ENCODE results near the gene CARD14.
"Not testable (repeated sequence)": the region's sequence is repeated elsewhere in the genome, so short reads cannot be mapped to it uniquely, and the experiment has no call there.

The CARD14 gene

DNA sequence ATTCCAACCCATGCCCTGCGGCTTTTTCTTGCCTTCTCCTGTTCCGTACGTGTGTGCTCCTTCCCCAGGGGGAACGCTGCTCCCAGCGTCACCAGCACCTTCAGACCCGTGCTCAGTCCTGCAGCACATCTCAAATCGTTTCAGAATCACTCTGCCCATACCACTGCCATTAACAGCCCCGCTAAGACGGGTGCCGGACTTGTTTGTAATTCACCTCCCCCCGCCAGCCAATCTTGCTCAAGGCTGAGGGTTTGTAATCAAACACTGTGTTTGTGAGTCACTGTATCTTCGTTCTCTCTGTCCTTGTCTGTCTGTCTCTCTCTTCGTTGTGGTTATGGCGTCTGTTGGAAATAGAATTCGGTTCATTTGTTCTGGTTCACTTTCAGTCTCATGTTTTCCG lies 17.3 kb downstream of the CARD14 start:
- DNase-seq: peak; percentile 38

DNA sequence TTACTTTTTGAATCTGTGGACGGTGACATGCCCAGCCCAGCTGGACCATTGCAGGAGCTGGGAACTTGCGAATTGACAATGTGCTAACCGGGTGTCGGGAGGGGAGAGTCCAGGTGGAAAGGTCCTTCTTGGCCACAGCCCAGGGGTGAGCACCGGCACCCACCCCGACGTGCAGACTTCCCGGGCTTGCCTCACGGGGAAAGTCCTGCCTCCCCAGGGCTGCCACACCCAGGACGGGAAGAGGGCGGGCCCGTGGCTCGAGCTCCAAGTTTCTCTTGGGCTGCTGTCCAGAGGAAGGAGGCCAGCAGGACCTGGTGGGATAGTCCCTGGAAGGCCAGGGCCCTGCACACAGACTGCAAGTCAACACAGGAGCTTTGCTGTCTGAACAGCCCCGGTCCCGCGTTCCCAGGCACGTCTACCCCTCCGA lies 17.7 kb downstream of the CARD14 start:
- DNase-seq: peak; percentile 39

- DNase-seq: no peak
These were observed 19.8 kb downstream of the CARD14 start for GRCh38 chr17:80189611-80190010.

- DNase-seq: no peak
These were observed 20.9 kb downstream of the CARD14 start for GRCh38 chr17:80190716-80191115.

DNA sequence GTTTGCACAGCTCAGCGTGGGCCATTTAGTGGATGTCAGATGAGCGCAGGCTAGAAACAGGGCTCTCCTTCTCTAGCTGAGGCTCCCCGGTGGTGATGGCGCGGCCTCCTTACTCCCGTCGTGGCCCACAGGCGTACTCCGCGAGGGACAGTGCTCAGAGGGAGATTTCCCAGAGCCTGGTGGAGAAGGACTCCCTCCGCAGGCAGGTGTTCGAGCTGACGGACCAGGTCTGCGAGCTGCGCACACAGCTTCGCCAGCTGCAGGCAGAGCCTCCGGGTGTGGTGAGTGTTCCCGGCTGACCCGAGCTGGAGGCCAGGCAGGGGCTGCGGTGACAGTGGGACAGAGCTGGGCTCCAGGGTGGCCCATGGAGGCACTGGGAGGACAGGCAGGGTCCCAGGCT lies 21.4 kb downstream of the CARD14 start:
- DNase-seq: no peak

- DNase-seq: no peak
These were observed 22.2 kb downstream of the CARD14 start for GRCh38 chr17:80191865-80192661.

GRCh38 chr17:80195141-80195540 lies 25.3 kb downstream of the CARD14 start:
- no peak for DNase-seq

GRCh38 chr17:80195671-80196529 lies 26.1 kb downstream of the CARD14 start:
- DNase-seq: no peak

- no peak for DNase-seq
These were observed 26.8 kb downstream of the CARD14 start for GRCh38 chr17:80196652-80197051.

DNA sequence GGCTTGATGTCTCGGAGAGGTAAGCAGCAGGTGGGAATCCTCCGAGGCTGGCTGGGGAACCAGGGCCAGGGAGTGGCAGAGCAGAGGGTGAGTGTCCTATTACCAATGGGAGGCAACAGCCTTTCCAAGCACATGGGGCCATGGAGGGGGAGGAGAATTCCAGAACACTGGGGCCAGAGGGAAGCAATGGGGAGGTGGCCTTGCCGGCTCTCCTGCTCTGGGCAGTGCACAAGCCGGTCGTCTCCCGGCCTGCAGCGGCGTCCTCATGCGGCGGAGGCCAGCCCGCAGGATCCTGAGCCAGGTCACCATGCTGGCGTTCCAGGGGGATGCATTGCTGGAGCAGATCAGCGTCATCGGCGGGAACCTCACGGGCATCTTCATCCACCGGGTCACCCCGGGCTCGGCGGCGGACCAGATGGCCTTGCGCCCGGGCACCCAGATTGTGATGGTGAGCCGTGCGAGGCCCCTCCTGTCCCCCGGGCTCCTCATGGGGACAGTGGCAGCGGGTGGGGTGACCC lies 28.4 kb downstream of the CARD14 start:
- no peak for DNase-seq

DNA sequence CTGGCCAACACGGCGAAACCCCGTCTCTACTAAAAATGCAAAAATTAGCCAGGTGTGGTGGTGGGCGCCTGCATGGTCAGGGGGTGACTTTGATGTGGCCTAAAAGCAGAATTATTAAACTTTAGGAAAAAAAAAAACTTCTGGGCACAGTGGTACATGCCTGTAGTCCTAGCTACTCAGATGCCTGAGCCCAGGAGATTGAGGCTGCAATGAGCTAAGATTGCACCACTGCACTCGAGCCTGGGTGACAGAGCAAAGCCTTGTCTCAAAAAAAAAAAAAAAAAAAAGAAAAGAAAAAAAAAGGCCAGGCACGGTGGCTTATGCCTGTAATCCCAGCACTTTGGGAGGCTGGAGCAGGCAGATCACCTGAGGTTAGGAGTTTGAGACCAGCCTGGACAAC lies 29.5 kb downstream of the CARD14 start:
- not testable (repeated sequence) for DNase-seq

GRCh38 chr17:80201446-80201845 lies 31.6 kb downstream of the CARD14 start:
- no peak for DNase-seq

- DNase-seq: no peak
These were observed 32.4 kb downstream of the CARD14 start for GRCh38 chr17:80202197-80202596.

DNA sequence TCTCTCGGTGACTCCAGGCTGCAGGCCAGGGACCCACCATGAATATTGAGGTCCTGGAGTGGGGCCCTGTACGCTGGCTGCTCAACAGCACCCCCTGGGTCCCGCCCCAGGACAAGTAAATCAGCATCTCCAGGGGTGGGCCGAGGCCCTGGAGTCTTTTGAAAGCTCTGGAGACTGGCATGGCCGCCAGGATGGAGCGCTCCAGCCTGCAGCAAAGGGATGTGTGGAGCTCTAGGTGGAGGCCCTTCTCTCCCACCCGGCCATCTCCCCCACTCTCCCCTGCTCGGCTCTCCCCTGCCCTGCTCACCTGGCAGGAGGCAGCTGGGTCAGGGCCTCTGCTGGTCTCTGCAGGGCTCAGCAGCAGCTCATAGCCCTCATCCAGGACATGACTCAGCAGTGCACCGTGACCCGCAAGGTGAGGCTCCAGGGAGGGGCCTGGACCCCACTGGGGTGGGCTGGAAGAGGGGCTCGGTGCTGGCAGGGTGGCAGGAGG lies 33.7 kb downstream of the CARD14 start:
- DNase-seq: no peak

DNA sequence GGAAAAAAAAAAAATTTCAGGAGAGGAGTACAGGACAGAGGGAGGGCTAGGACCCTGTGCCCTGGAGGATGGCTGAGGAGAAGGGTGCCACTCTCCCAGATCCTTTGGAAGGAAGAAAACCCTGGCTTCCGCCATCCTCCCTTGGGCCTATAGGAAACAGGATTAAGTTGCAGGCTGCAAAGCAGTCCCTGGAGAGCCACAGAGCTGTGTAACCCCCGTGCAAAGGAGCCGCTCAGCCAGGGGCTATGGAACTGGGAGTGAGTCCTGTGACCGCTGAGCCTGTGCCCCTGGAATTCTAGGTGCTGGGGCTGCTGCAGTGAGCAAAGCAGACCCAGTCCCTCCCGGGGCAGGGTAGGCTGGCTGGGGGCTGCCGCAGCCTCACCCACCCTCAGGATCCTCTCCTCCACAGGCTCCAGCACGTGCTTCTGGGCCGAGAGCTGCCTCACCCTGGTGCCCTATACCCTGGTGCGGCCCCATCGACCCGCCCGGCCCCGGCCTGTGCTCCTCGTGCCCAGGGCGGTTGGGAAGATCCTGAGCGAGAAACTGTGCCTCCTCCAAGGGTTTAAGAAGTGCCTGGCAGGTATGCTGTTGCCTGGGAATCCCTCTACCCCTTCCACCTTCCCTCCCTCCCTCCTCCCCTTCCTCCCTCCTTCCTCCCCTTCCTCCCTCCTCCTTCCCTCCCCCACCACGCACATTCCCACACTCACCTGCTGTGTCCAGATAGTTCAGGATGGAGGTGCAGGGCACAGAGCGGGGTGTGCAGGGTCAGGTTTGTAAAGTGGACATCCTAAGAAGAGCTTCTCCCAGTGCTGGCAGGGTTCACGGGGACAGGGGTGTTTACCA lies 35.0 kb downstream of the CARD14 start:
- no peak for DNase-seq

DNA sequence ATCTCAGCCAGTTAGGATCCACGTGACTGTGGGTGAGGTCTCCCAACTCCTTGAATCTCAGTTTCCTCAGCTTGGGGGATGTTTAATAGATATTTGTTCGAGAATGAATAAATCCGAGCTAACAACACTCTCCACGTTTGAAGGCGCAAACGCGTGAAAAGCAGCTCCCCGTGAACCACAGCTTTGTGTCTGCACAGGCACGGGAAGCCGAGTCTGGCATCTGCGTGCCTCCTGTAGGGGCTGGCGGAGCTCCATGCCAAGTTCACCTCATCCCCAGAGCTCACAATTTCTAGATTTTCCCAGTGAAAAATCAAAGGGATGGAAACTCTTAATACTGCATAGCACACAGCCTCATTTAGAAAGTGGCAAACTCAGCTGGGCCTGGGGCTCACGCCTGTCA lies 36.0 kb downstream of the CARD14 start:
- DNase-seq: no peak

GRCh38 chr17:80208050-80208449 lies 38.2 kb downstream of the CARD14 start:
- no peak for DNase-seq

DNA sequence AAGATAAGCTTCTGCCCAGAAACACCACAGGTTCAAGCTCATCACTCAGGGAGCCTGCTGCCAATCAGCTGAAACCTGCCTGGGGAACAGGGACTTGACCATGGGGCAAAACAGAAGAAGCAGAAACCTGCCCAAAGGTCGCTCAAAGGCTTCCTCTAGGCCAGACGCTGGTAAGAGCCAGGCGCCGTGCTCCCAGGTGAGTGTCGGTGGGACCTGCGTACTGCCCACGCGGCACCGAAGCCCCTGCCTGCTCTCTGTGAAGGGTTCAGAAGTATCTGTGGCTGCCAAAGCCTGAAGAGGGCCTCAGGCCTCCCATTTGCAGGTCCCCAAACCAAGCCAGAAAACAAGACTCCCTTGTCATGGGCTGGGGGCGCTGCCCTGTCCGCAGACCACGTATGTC lies 39.9 kb downstream of the CARD14 start:
- no peak for DNase-seq

GRCh38 chr17:80210348-80211108 lies 40.7 kb downstream of the CARD14 start:
- DNase-seq: no peak

DNA sequence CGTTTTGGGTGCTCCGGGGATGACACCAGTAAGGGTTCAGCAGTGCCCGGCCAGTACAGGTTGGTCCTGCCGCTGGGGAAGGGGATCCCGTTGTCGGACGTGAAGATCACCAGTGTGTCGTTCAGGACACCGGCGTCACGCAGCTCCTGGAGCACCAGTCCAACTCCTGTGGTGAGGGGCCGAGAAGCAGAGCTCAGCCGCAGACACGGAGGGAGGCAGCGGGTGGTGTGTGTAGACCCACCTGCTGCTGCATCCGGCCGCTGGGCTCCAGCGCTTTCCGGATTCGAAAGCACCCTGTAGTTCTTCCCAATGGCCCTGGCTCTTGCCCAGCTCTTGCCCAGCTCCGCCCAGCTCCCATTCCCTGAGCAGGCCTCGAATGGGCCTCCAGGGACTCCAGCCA lies 42.3 kb downstream of the CARD14 start:
- no peak for DNase-seq

- no peak for DNase-seq
These were observed 42.7 kb downstream of the CARD14 start for GRCh38 chr17:80212511-80212910.

All from NCI-H226 (cell line).